ENCODE results near the gene SMARCD3.

The SMARCD3 gene

GRCh38 chr7:151272405-151272804 is 23.9 kb upstream of the SMARCD3 start:
- no peak for DNase-seq

DNA sequence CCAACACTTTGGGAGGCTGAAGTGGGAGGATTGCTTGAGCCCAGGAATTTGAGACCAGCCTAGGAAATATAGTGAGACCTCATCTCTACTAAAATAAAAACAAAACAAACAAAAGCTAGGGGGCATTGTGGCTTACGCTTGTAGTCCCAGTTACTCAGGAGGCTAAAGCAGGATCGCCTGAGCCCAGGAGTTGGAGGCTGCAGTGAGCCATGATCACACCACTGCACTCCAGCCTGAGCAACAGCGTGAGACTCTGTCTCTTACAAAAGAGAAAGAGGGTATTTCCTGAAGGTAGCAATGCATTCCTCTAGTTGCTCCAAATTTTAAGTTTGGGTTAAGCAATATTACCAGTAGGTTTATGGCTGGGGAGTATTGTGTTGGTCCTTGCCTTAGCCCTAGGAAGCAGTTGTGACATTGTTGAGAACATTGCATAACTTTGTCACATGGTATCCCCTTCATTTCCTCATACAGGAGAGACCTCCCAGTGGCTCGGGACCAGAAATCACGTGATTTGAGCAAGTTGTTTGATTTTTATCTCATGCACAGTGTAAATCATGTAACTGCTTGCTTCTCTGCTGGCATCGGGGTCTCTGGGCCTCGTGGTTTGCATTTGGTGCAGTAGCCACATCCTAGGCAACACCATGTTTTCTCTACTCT is 23.3 kb upstream of the SMARCD3 start:
- no peak for DNase-seq

- no peak for DNase-seq
Observed at GRCh38 chr7:151269511-151269910, 21.0 kb upstream of the SMARCD3 start.

GRCh38 chr7:151265351-151265931 is 16.9 kb upstream of the SMARCD3 start:
- no peak for DNase-seq

DNA sequence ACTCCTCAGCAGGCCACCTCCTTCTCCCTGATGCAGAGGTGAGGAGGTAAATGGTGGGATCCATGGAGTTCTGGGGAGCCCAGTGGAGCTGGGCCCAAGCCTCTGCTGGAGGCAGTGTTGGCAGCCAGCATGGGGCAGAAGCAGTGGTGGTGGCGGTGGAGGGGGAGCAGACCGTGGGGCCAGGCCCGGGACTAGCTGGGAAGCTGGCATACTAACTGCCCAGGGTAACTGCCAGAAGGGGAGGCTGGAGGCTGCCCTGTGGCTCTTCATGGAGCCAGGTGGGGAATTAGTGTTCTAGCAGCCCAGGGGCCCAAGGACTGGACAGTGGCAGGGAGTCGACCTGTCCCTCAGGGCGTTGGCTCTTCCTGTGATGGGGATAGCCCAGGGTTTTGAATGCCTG is 16.1 kb upstream of the SMARCD3 start:
- DNase-seq: no peak

- DNase-seq: no peak
Observed at GRCh38 chr7:151261529-151261928, 13.0 kb upstream of the SMARCD3 start.

DNA sequence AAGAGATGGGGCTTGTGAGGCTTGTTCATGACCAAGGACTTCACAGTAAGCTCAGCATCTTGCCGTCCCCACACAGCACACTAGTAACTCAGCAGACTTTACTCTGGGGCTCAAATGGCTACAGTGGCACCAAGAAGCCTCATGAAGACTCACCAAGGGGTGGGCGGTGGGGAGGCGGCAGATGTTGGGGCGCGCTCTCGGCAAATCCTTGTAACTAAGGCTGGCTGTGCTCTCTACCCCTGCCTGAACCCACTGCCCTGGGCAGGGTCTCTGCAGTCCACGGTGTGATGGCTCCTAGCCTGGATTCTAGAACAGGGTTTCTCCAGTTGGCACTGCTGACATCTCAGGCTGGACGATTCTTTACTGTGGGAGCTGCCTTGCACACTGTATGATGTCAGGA is 12.4 kb upstream of the SMARCD3 start:
- DNase-seq: no peak

DNA sequence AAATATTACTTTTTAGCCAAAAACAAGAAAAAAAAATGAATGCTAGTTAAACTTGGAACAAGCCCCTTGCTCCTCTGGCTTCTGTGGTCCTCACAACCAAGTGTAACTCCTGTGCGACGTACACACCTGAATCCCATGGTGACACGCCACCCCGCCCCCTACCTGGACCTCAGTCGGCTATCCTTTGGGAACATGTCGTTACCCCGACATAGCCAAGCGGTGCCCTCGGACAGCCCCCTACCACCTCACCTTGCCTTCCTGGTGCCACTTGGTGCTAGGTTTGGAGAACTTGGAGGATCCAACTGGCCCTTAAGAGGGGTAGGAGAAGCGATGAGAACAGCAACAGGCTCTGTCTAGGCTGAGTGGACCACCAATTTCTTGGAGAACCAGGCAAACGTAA is 12.0 kb upstream of the SMARCD3 start:
- no peak for DNase-seq

- DNase-seq: no peak
Observed at GRCh38 chr7:151257990-151258389, 9.5 kb upstream of the SMARCD3 start.

DNA sequence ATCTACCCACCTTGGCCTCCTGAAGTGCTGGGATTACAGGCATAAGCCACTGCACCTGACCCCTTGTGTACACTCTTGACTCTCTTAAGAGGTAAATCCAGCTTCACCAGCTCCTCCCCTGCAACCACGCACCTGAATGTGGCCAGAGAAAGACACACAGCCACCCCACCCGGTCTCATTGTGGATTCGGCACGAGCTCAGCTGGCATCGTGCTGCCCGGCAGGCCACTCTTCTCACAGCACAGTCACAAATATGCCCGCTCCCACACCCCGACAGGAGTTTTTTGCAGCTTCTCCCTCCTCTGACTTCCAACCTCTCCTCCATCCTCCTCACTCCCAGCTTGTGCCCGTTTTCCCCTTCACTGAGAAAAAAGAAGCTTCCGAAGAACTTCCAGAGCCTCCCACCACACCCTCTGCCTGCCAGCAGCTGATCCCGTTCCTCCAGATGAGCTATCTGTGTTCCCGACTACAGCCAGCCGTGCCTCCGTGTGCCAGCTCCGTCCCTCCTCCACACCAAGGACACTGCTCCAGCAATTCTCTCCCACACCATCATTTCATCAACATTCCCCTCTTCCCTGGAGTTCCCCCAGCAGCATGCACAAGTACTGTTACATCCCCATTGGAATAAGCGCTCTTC is 8.0 kb upstream of the SMARCD3 start:
- DNase-seq: peak; percentile 52

DNA sequence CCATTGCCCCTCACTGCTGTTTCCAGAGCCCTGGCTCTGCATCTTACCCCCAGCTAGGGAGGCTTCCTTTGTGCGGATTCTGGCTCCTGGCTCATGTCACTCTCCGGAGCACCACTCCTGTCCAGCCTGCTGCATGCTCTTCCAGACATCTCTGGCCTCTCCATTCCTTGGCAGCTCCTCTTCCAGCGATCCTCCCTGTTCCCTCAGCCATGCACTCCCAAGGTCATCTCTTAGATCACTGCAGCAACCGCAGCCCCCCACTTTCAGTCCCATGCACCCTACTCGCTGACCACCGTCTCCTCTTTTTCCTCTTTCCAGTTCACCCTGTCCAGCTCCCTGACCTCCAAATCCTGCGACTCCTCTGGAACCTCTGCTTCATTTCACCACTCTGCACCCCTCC is 6.9 kb upstream of the SMARCD3 start:
- DNase-seq: no peak

DNA sequence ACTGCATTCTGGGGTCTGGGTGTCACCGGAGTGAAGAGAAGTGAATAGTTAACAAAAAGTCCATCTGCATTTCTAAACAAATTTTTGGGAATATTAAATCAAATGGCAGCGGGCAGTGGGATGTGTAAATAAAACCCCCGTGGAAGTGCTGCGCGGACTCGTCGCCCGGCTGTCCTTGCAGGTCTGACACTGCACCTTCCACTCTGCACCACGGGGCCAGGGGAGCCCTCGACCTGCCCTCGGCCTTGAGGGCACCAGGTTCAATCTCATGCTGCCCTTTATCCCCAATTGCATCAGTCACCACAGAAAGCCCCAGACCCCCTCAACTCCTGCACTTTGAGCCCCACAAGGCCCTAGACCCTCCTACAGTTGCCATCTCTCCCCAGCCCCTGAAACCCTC is 6.4 kb upstream of the SMARCD3 start:
- no peak for DNase-seq

DNA sequence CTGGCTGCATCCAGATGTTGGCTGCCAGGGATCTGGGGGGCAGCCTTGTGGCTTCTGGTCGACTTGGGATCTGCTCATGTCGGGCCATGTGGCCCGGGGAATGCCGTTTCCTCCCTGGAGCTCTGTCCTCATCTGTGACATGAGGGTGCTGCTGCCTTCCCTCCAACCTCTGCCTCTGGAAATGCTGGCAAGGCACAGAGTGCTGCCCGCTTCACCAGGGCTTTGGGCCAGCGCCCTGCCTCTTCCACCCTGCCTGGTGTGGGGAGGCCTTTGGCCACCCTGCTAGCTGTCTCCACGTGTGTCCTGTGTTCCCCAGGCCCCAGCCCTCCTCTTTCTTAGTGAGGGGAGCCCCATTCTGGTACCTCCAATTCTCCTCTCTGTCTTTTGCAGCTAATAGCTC is 5.8 kb upstream of the SMARCD3 start:
- DNase-seq: no peak

GRCh38 chr7:151252961-151253711 is 4.6 kb upstream of the SMARCD3 start:
- no peak for DNase-seq

DNA sequence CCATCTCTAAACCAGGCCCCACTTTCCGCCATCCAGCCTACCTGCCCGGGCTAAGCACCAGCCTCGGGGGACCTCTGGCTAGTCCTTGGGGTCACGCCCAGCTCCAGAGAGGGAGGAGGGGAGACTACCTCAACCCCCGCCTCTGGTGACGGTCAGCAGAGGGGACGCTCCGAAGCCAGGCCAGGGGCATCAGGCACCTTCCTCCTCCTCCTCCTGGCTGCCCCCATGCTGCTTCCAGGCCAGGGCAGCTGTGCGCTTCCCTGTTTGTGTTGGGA is 4.0 kb upstream of the SMARCD3 start:
- DNase-seq: no peak

- peak; percentile 88 for DNase-seq
Observed at GRCh38 chr7:151251689-151252560, 3.4 kb upstream of the SMARCD3 start.

DNA sequence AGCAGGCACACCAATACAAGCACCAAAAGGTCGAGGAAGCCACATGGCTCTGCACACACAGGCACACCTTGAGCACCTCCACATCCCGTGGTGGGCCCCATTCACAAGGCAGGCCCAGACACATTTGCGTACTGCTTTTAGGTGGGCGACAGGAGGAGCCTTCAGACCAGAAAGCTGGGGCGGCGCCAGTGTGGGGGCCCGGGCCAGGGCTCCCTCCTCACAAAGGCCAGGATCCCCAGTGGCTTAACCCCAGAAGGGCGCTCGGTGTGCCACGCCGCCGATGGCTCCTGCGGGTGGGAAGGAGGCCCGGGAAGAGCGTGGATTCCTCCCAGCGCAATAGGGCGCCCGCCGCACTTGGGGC is 2.8 kb upstream of the SMARCD3 start:
- peak; percentile 57 for DNase-seq

DNA sequence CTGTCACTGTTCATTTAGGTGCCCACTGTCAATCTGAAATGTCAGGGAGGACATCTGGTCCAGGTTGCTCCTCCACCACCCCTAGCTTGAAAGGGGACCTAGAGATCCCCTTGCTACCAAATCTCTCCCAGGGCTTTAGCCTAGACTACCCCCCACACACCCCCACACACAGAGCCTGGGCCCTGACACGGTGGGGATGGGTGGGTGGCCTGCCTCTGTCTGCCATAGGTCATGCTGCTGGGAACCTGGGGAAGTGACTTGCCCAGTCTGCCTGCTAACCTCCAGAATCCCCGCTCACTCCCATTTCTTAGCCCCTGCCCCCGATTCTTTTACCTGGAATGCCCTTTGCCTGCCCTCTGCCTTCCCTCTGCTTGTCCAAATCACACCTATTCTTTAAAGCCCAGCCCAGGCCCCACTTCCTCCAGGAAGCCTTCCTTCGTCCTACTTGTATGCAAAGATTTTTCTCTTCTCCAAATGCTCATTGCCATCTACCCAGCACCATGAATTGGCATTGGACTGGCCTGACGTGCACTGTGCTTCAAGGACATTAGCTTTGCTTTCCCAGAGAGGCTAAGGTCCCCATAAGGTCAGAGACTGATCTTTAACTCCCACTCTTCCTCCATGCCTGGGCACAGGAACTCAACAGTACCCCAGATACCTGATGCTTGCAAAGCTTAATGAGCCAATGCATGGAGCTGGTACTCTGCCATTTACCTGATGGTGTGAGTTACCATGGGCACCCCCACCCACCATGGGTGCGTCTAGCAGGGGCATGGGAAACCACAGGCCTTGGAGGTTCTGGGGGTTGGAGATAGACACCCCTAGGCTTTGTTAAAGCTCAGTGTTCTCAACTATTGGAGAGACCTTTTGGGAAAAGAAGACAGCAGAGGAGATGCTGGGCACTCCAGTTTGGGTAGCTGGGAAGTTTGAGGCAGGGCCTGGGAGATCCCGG is 2.0 kb upstream of the SMARCD3 start:
- no peak for DNase-seq

- peak; percentile 76 for DNase-seq
Observed at GRCh38 chr7:151249732-151250072, 1.2 kb upstream of the SMARCD3 start.

DNA sequence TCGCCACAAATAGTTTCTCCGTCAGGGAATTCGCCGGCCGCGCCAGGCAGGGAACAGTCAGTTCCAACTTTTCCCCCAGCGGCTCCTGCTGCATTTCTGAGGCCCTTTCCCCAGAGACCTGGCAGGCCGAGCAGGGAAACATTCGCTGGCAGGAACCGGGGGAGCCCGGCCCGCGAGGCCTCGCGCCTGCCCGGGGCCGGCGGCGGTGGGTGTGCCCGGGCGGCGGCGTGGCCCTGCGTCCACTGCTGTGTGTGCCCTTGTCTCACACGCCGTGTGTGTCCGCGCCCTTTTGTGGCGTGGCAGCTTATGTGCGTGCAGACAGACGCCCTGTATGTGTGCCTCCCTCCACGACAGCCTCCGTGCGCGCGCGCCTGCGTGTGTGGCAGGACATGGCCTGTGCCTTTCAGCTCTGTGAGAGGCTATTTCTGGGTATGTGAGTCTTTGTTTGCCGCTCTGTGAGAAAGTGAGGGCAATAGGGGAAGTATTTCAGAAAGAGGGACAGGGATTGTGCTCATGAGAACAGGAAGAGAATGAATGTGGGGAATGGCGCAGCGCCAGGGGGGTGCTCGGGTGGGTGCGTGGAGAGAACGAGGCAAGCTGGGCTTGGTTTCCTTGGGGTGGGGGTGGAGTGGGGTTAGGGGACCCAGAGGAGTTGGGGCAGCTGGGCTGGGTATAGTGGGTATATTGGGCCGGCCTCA is 689 bp upstream of the SMARCD3 start:
- peak; percentile 91 for DNase-seq

GRCh38 chr7:151247611-151248345 is 716 bp downstream of the SMARCD3 start:
- peak; percentile 80 for DNase-seq

All from DMS53 (cell line).